SKM-1 (cell line): ENCODE measurements around the gene AMBP.

ENCODE experiments used
- DNase-seq: peaks from one replicate; lab custom pipeline; 2025; ENCODE audit not compliant: unreplicated experiment; lab: John Stamatoyannopoulos, UW

The AMBP gene

GRCh38 chr9:114033397-114034103, 44.5 kb downstream of the AMBP start:
- no peak for DNase-seq

- no peak for DNase-seq
Observed at GRCh38 chr9:114031948-114032840, 45.9 kb downstream of the AMBP start.

GRCh38 chr9:114031037-114031630, 47.0 kb downstream of the AMBP start:
- DNase-seq = no peak

GRCh38 chr9:114030364-114030763, 47.7 kb downstream of the AMBP start:
- DNase-seq = no peak

GRCh38 chr9:114029311-114030170, 48.6 kb downstream of the AMBP start:
- no peak for DNase-seq

- no peak for DNase-seq
Observed at GRCh38 chr9:114028646-114029045, 49.5 kb downstream of the AMBP start.

- no peak for DNase-seq
Observed at GRCh38 chr9:114027863-114028465, 50.1 kb downstream of the AMBP start.

GRCh38 chr9:114027159-114027862, 50.8 kb downstream of the AMBP start:
- no peak for DNase-seq

GRCh38 chr9:114026335-114026734, 51.8 kb downstream of the AMBP start:
- DNase-seq = no peak

GRCh38 chr9:114025760-114026159, 52.3 kb downstream of the AMBP start:
- no peak for DNase-seq

- no peak for DNase-seq
Observed at GRCh38 chr9:114025196-114025753, 52.8 kb downstream of the AMBP start.

GRCh38 chr9:114023961-114024360, 54.1 kb downstream of the AMBP start:
- DNase-seq = no peak

GRCh38 chr9:114021578-114021977, 56.5 kb downstream of the AMBP start:
- no peak for DNase-seq

GRCh38 chr9:114017741-114018715, 60.1 kb downstream of the AMBP start:
- DNase-seq = no peak

- no peak for DNase-seq
Observed at GRCh38 chr9:114016629-114017423, 61.3 kb downstream of the AMBP start.

GRCh38 chr9:114016101-114016500, 62.0 kb downstream of the AMBP start:
- DNase-seq = no peak

GRCh38 chr9:114015607-114016006, 62.5 kb downstream of the AMBP start:
- DNase-seq = no peak

GRCh38 chr9:114014044-114014443, 64.1 kb downstream of the AMBP start:
- no peak for DNase-seq
